Dendritic cell treated with granulocyte-macrophage colony-stimulating factor and Interleukin-4, amounts not matched to agents 40 ng/mL and 50 ng/mL, for 4 days (primary cell): Measurements from ENCODE around the gene WHAMM.

ENCODE experiments used
- H3K27ac Mint-ChIP-seq: one replicate; pipeline ENCODE4 v1.8.0; 2022; ENCODE audit warnings: mild to moderate bottlenecking, mixed read lengths
- H3K27me3 Mint-ChIP-seq: one replicate; pipeline ENCODE4 v1.8.0; 2022; ENCODE audit warnings: mild to moderate bottlenecking, mixed read lengths
- H3K36me3 Mint-ChIP-seq: one replicate; pipeline ENCODE4 v1.8.0; 2022; ENCODE audit warnings: low read depth, mixed read lengths
- H3K4me1 Mint-ChIP-seq: one replicate; pipeline ENCODE4 v1.8.0; 2022; ENCODE audit warnings: low read depth, mixed read lengths
- H3K4me3 Mint-ChIP-seq: one replicate; pipeline ENCODE4 v1.8.0; 2022; ENCODE audit warnings: mild to moderate bottlenecking, moderate library complexity, mixed read lengths
- H3K9me3 Mint-ChIP-seq: one replicate; pipeline ENCODE4 v1.8.0; 2022; ENCODE audit warnings: mixed read lengths
- intact Hi-C: fragments of 100-400 bp; cut with micrococcal nuclease; formaldehyde crosslinking; loops from one replicate; pipeline ENCODE4 v1.15.0; 2022

The WHAMM gene

GRCh38 chr15:82874267-82874666 lies 64.8 kb downstream of the WHAMM start:
- peaks cover 89% of the 10 kb centered on the region for H3K36me3 Mint-ChIP-seq
- no peak overlapping the region for H3K27ac Mint-ChIP-seq

DNA sequence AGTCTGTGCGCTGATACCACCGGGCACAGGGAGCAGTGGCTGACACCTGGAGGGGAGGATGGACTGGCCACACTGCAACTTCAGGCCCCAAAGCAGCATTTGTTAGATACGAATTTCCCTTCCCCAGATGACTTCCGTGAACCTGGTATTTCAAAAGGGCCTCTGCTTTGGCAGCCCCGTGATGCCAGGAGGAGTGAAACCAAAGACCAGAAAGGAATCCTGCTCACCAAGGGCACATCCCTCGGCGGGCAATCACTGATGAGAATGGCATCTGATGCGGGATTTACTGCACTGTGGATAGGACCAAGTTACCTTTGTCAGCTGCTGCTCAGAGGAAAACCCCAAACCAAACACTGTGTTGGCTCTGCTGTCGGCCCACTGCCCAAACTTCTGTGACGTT lies 65.5 kb downstream of the WHAMM start:
- H3K4me3 Mint-ChIP-seq = no peak overlapping the region
- no peaks in the 10 kb centered on the region for H3K9me3 Mint-ChIP-seq
- peaks cover 39% of the 10 kb centered on the region for H3K4me1 Mint-ChIP-seq
- H3K27me3 Mint-ChIP-seq = no peaks in the 10 kb centered on the region
- no peak overlapping the region for H3K27ac Mint-ChIP-seq
- peaks cover 93% of the 10 kb centered on the region for H3K36me3 Mint-ChIP-seq
- intact Hi-C loops = loop anchor here (5.0 kb wide), 1 partner anchor 112 kb away; the partner anchor contains the start of gene RAMAC

More at GRCh38 chr15:82874267-82874666, 64.8 kb downstream of the WHAMM start:
- H3K4me1 Mint-ChIP-seq = peaks cover 39% of the 10 kb centered on the region
- no peak overlapping the region for H3K4me3 Mint-ChIP-seq
- no peaks in the 10 kb centered on the region for H3K27me3 Mint-ChIP-seq
- H3K9me3 Mint-ChIP-seq = no peaks in the 10 kb centered on the region
- intact Hi-C loops = loop anchor here (5.0 kb wide), 1 partner anchor 113 kb away; the partner anchor contains the start of gene RAMAC

DNA sequence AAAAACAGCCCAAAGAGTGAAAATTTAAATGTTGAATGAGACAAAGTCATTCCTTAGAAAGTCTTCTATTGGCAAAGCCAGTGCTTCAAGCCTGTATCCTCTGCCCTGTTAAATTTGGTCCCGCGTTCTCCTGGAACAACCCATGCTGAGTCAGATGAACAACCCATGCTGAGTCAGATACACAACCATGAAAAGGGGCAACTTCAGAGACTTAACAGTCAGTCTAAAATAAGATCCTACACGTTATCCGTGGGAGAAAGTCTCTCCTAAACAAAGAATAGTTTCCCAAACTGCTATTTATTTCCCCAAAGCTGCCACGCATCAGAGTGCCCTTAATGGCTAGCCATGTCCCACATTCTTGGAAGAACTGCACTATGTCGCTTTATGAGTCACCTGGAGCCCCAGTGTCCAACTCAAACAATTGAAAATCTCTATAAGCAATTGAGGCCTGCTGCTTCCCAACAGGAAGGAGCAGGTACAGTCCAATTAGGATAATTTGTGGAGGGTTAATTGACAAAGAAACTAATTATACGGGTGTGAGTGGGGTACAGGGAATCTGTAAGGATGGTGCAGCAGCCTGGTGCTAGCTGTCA lies 66.1 kb downstream of the WHAMM start:
- Mint-ChIP-seq H3K27me3 (no peaks in the 10 kb centered on the region), H3K4me3 (no peak overlapping the region), H3K27ac (no peak overlapping the region), H3K4me1 (peaks cover 37% of the 10 kb centered on the region), H3K36me3 (peaks cover 92% of the 10 kb centered on the region), H3K9me3 (no peaks in the 10 kb centered on the region)
- intact Hi-C loops = no loop called here

- H3K4me3 Mint-ChIP-seq = no peak overlapping the region
- peaks cover 85% of the 10 kb centered on the region for H3K36me3 Mint-ChIP-seq
- H3K9me3 Mint-ChIP-seq = no peaks in the 10 kb centered on the region
- intact Hi-C loops = no loop called here
- no peak overlapping the region for H3K27ac Mint-ChIP-seq
- peaks cover 19% of the 10 kb centered on the region for H3K4me1 Mint-ChIP-seq
- no peaks in the 10 kb centered on the region for H3K27me3 Mint-ChIP-seq
Measured at GRCh38 chr15:82877825-82878224, 68.4 kb downstream of the WHAMM start.

DNA sequence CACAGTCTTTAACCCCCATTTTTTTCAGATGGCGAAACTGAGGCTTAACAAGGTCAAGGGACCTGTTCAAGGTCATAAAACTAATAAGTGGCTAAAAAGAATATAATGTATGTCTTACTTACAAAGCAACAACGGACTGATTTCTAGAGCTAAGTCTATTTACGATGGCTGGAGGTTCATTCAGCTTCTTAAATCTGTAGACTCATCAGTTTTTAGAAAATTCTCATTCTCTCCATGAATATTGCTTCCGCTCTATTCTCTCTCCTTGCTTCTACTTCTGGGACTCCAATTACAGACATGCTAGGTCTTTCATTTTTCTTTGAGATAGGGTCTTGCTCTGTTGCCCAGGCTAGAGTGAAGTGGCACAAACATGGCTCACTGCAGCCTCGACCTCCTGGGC lies 68.9 kb downstream of the WHAMM start:
- H3K9me3 Mint-ChIP-seq = no peaks in the 10 kb centered on the region
- H3K27me3 Mint-ChIP-seq = no peaks in the 10 kb centered on the region
- intact Hi-C loops = no loop called here

GRCh38 chr15:82880704-82881103 lies 71.3 kb downstream of the WHAMM start:
- H3K9me3 Mint-ChIP-seq = no peaks in the 10 kb centered on the region
- intact Hi-C loops = no loop called here
- no peak overlapping the region for H3K4me3 Mint-ChIP-seq
- peaks cover 56% of the 10 kb centered on the region for H3K36me3 Mint-ChIP-seq
- H3K27me3 Mint-ChIP-seq = no peaks in the 10 kb centered on the region
- H3K4me1 Mint-ChIP-seq = peaks cover 7% of the 10 kb centered on the region
- H3K27ac Mint-ChIP-seq = no peak overlapping the region

More for the DNA sequence above, 68.9 kb downstream of the WHAMM start:
- Mint-ChIP-seq H3K27ac (no peak overlapping the region), H3K4me1 (peaks cover 14% of the 10 kb centered on the region), H3K36me3 (peaks cover 80% of the 10 kb centered on the region), H3K4me3 (no peak overlapping the region)

- Mint-ChIP-seq H3K9me3 (no peaks in the 10 kb centered on the region), H3K36me3 (peaks cover 49% of the 10 kb centered on the region), H3K4me1 (peaks cover 7% of the 10 kb centered on the region), H3K27me3 (no peaks in the 10 kb centered on the region), H3K27ac (no peak overlapping the region), H3K4me3 (no peak overlapping the region)
- intact Hi-C loops = no loop called here
Measured at GRCh38 chr15:82881747-82882146, 72.3 kb downstream of the WHAMM start.

DNA sequence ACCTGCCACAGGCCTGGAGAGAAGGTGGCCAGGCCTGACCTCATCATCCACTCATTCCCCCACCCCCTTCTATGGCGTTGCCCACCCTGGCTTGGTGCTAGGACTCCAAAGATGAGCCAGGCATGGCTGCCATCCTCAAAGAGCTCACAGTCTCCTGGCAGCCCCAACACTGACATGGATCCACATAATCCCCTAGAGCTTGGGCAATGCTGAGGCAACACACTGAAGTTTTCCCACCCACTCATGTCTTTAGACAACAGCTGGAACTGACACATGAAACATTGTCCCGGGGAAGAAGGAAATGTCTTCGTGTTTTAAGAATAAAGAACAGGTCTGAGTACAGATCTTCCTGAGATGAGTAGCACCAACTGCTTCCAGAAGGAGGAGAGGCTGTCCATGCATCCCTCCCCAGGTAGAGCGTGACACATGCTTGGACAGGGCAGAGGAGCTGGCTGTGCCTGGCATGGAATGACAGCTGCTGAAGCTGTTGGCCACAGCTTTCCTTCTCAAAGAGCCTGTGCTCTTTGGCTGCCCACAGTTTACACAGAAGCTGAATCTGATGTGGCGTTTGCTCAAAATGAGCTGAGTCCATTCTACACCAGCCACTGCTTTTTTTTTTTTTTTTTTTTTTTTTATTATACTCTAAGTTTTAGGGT lies 73.0 kb downstream of the WHAMM start:
- no peak overlapping the region for H3K27ac Mint-ChIP-seq
- intact Hi-C loops = no loop called here
- no peak overlapping the region for H3K4me3 Mint-ChIP-seq
- peaks cover 7% of the 10 kb centered on the region for H3K4me1 Mint-ChIP-seq
- peaks cover 43% of the 10 kb centered on the region for H3K36me3 Mint-ChIP-seq
- no peaks in the 10 kb centered on the region for H3K9me3 Mint-ChIP-seq
- H3K27me3 Mint-ChIP-seq = no peaks in the 10 kb centered on the region
